H1 (cell line): ENCODE results near the gene ADPGK. TPM values are rescaled to one million over a fixed set of nuclear protein-coding genes. Genes with fewer than 3 reads are reported as not detected.

Experiments
- CTCF ChIA-PET: fragments of 300-600 bp; sonication (Branson Sonifier 250); formaldehyde crosslinking; loops from one replicate; lab custom pipeline; 2021; ENCODE audit not compliant: partially characterized antibody; lab: Charles Lee
- POLR2A ChIA-PET: fragments of 300-600 bp; sonication (Branson Sonifier 250); formaldehyde crosslinking; loops from one replicate; lab custom pipeline; 2021; ENCODE audit warnings: inconsistent platforms; ENCODE audit not compliant: partially characterized antibody; lab: Charles Lee
- DNase-seq, 2 experiments: peaks; one replicate each; pipeline versions ENCODE4 v3.0.0 to v3.0.0-alpha.2; 2010 to 2022; ENCODE audit warnings: low spot score in 2 of 2, low read depth in 1 of 2, mixed read lengths in 1 of 2
- FAIRE-seq: peaks from 2 replicates; lab custom pipeline; 2011; peaks lifted over from hg19 to GRCh38; lab: Jason Lieb, UNC
- H2AFZ ChIP-seq: 2 replicates; pipeline ENCODE4 v1.8.1; 2012; ENCODE audit warnings: low read length, inconsistent platforms
- H2AK5ac ChIP-seq: 2 replicates; pipeline ENCODE4 v1.6.1; 2013; ENCODE audit warnings: low read depth, low read length
- H2BK120ac ChIP-seq: replicated peaks from 2 replicates; pipeline ENCODE3; 2013; ENCODE audit warnings: low read depth, low read length, inconsistent platforms
- H2BK12ac ChIP-seq: 2 replicates; pipeline ENCODE4 v1.6.1; 2013; ENCODE audit warnings: low read depth, low read length
- H2BK15ac ChIP-seq: 2 replicates; pipeline ENCODE4 v1.6.1; 2013; ENCODE audit warnings: low read length
- H2BK20ac ChIP-seq: 2 replicates; pipeline ENCODE4 v1.6.1; 2013; ENCODE audit warnings: low read length
- H2BK5ac ChIP-seq: 2 replicates; pipeline ENCODE4 v1.6.1; 2013; ENCODE audit warnings: low read depth, low read length
- H3K14ac ChIP-seq: 2 replicates; pipeline ENCODE4 v1.6.1; 2013; ENCODE audit warnings: inconsistent platforms; ENCODE audit not compliant: insufficient read length
- H3K18ac ChIP-seq: 2 replicates; pipeline ENCODE4 v1.6.1; 2013; ENCODE audit warnings: low read length; ENCODE audit errors: extremely low read depth
- H3K23ac ChIP-seq: 2 replicates; pipeline ENCODE4 v1.6.1; 2013; ENCODE audit warnings: inconsistent platforms; ENCODE audit not compliant: insufficient read length
- H3K23me2 ChIP-seq: 2 replicates; pipeline ENCODE4 v1.6.1; 2013; ENCODE audit warnings: low read depth, low read length
- H3K27ac ChIP-seq: 2 replicates; pipeline ENCODE4 v1.6.1; 2011; ENCODE audit warnings: low read depth, low read length, inconsistent platforms
- H3K27me3 ChIP-seq, 4 experiments: replicated peaks in 1 of 4; 1 replicate in 1 of 4; 2 replicates in 3 of 4; pipeline versions ENCODE4 v1.6.1 to v1.8.1; 2011 to 2013; ENCODE audit warnings: low read length in 3 of 4, mild to moderate bottlenecking in 3 of 4, inconsistent platforms in 2 of 4, mixed read lengths in 2 of 4, moderate library complexity in 1 of 4; ENCODE audit not compliant: control insufficient read depth in 3 of 4, insufficient read depth in 3 of 4; ENCODE audit errors: extremely low read depth in 1 of 4
- H3K36me3 ChIP-seq, 4 experiments: 2 replicates each; pipeline versions ENCODE4 v1.6.1 to v1.8.1; 2011 to 2013; ENCODE audit warnings: mild to moderate bottlenecking in 4 of 4, low read length in 3 of 4, moderate library complexity in 2 of 4, control low read depth in 1 of 4, inconsistent platforms in 1 of 4; ENCODE audit not compliant: insufficient read depth in 4 of 4, control insufficient read depth in 2 of 4
- H3K4ac ChIP-seq: replicated peaks from 2 replicates; pipeline ENCODE3; 2013; ENCODE audit warnings: low read length, low read depth, mixed read lengths, inconsistent platforms; ENCODE audit not compliant: insufficient read length
- H3K4me1 ChIP-seq, 4 experiments: replicated peaks in 1 of 4; 1 replicate in 1 of 4; 2 replicates in 3 of 4; pipeline versions ENCODE4 v1.6.1 to v1.8.1; 2011 to 2013; ENCODE audit warnings: low read length in 3 of 4, inconsistent platforms in 2 of 4, mixed read lengths in 1 of 4; ENCODE audit not compliant: insufficient read depth in 4 of 4, control insufficient read depth in 3 of 4
- H3K4me2 ChIP-seq, 2 experiments: 2 replicates each; pipeline versions ENCODE4 v1.6.1 to v1.8.1; 2011 to 2013; ENCODE audit warnings: low read depth in 2 of 2, low read length in 2 of 2, control low read depth in 1 of 2, inconsistent platforms in 1 of 2, mild to moderate bottlenecking in 1 of 2; ENCODE audit not compliant: insufficient read depth in 1 of 2
- H3K4me3 ChIP-seq, 4 experiments: fragments of 200-600, 300-600 bp in 1 of 4; sonication (generic), shearing (Covaris generic), sonication (Bioruptor Twin) in 1 of 4; 2 replicates each; pipeline versions ENCODE4 v1.5.1 to v1.8.1; 2011 to 2016; ENCODE audit warnings: low read length in 4 of 4, low read depth in 3 of 4, control low read depth in 2 of 4, inconsistent platforms in 2 of 4, mild to moderate bottlenecking in 2 of 4, mixed read lengths in 1 of 4, moderate library complexity in 1 of 4; ENCODE audit not compliant: insufficient read depth in 2 of 4; ENCODE audit errors: extremely low read depth in 1 of 4
- H3K56ac ChIP-seq: replicated peaks from 2 replicates; pipeline ENCODE3; 2013; ENCODE audit warnings: low read depth, mild to moderate bottlenecking, mixed read lengths, low read length, inconsistent platforms; ENCODE audit not compliant: insufficient read length
- H3K79me1 ChIP-seq: 2 replicates; pipeline ENCODE4 v1.6.1; 2013; ENCODE audit warnings: low read depth, low read length, control low read depth
- H3K79me2 ChIP-seq, 2 experiments: 2 replicates each; pipeline versions ENCODE4 v1.6.1 to v1.8.1; 2012 to 2013; ENCODE audit warnings: low read length in 2 of 2, mild to moderate bottlenecking in 2 of 2, inconsistent platforms in 1 of 2; ENCODE audit not compliant: insufficient read depth in 2 of 2, control insufficient read depth in 1 of 2
- H3K9ac ChIP-seq, 4 experiments: replicated peaks in 1 of 4; 1 replicate in 1 of 4; 2 replicates in 3 of 4; pipeline versions ENCODE4 v1.6.1 to v1.8.1; 2011 to 2013; ENCODE audit warnings: low read depth in 3 of 4, low read length in 3 of 4, control low read depth in 2 of 4, mild to moderate bottlenecking in 2 of 4, moderate library complexity in 2 of 4, inconsistent platforms in 1 of 4; ENCODE audit errors: extremely low read depth in 1 of 4
- H3K9me3 ChIP-seq, 2 experiments: 2 replicates each; pipeline versions ENCODE4 v1.6.1 to v1.8.1; 2012 to 2013; ENCODE audit warnings: mild to moderate bottlenecking in 2 of 2, moderate library complexity in 2 of 2, control low read depth in 1 of 2, inconsistent platforms in 1 of 2, low read depth in 1 of 2, low read length in 1 of 2, mixed read lengths in 1 of 2; ENCODE audit not compliant: insufficient read depth in 2 of 2
- H4K20me1 ChIP-seq, 2 experiments: replicated peaks in 1 of 2; 2 replicates each; pipeline versions ENCODE3 to v1.8.1; 2011 to 2013; ENCODE audit warnings: inconsistent platforms in 2 of 2, low read length in 2 of 2, mild to moderate bottlenecking in 1 of 2; ENCODE audit not compliant: insufficient read depth in 2 of 2, control insufficient read depth in 1 of 2
- H4K5ac ChIP-seq: 2 replicates; pipeline ENCODE4 v1.6.1; 2013; ENCODE audit warnings: low read length, low read depth, mixed read lengths, inconsistent platforms; ENCODE audit not compliant: insufficient read length
- H4K8ac ChIP-seq: 2 replicates; pipeline ENCODE4 v1.8.0; 2013; ENCODE audit warnings: mild to moderate bottlenecking, moderate library complexity, low read length, inconsistent platforms; ENCODE audit not compliant: insufficient read depth; ENCODE audit errors: extremely low read depth
- H4K91ac ChIP-seq: replicated peaks from 2 replicates; pipeline ENCODE3; 2013; ENCODE audit warnings: low read length, mixed read lengths, inconsistent platforms; ENCODE audit not compliant: insufficient read length
- BCL11A ChIP-seq, 2 experiments: IDR thresholded peaks; one replicate each; pipeline ENCODE4 v1.6.1; 2011; ENCODE audit warnings: low read depth in 2 of 2, low read length in 2 of 2, mild to moderate bottlenecking in 2 of 2
- EZH2 ChIP-seq: fragments of 200-600 bp; sonication (generic); IDR thresholded peaks from 2 replicates; pipeline ENCODE4 v1.7.1; 2012; ENCODE audit warnings: low read depth, mild to moderate bottlenecking, moderate library complexity, low read length, inconsistent platforms; ENCODE audit not compliant: severe bottlenecking
- GABPA ChIP-seq: IDR thresholded peaks from 2 replicates; pipeline ENCODE4 v1.6.1; 2011; ENCODE audit warnings: mild to moderate bottlenecking, low read length, moderate library complexity, borderline replicate concordance; ENCODE audit not compliant: insufficient read depth
- KDM4A ChIP-seq: IDR thresholded peaks from one replicate; pipeline ENCODE4 v1.7.1; 2012; ENCODE audit warnings: low read depth, mild to moderate bottlenecking, moderate library complexity, low read length, inconsistent platforms; ENCODE audit not compliant: severe bottlenecking
- WGBS, 2 experiments: shearing (Covaris generic) in 1 of 2; methylation state at CpG; one replicate each; pipeline versions ENCODE4 v1.1.6 to v1.1.7; 2013 to 2015; ENCODE audit warnings: low lambda C conversion rate in 2 of 2, mixed read lengths in 2 of 2, inconsistent platforms in 1 of 2, low coverage in 1 of 2, missing lambda C conversion rate in 1 of 2; ENCODE audit not compliant: insufficient replicate concordance in 2 of 2, insufficient coverage in 1 of 2, insufficient read length in 1 of 2; ENCODE audit errors: extremely low coverage in 1 of 2, missing lambda C conversion rate in 1 of 2; 5-methylcytosine and 5-hydroxymethylcytosine counted together
- polyA plus RNA-seq, 7 experiments: library from polyadenylated mRNA; depleted of rRNA in 3 of 7; stranded (reverse) in 5 of 7; unstranded in 2 of 7; fragments of >200 nt in 5 of 7; fragments of 200-250 nt in 2 of 7; gene quantifications; 1 replicate in 5 of 7; 2 replicates in 1 of 7; 4 replicates in 1 of 7; pipeline versions ENCODE4 v1.2.1 to v1.2.3, GENCODE V29; 2011 to 2013; ENCODE audit warnings: missing spikeins in 2 of 7, mixed read lengths in 2 of 7
- total RNA-seq: library from RNA; stranded (reverse); fragmentation: NEBNext Ultra II Directional; extraction: Animal tissue kit (Norgen Biotek cat#: 25700); gene quantifications from 2 replicates; pipeline ENCODE4 v1.2.1, GENCODE V29; 2021
- TF ChIP-seq, protein P1 (sequence below): IDR thresholded peaks from 2 replicates; pipeline ENCODE4 v1.6.1; 2011; ENCODE audit warnings: low read depth, mild to moderate bottlenecking, low read length; ENCODE audit not compliant: insufficient read depth

Gene ADPGK
- total and polyA plus RNA-seq, 2 of the 8 experiments (the other 6 are each of a cell fraction or from before 2014, with no cell fraction given) = 32.2 to 38.2 TPM

DNA sequence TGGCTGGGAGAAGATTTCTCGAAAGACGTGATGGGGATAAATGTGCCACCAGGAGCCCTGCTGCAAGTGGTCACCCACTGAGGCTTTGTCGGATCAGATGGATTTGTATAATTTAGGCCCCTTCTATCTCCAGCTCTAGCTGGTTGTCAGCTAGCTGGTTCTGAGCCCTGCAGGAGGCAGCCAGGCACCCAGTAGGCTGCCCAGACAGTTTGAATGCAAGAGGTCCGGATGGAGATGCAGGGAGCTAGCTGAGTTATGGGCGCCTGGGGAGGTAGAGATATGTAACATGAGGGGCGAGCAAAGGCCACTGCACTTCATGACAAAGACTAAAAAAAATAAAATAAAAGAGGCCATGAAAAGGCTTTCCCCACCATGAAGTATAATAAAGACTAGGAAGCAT lies 35.1 kb upstream of the ADPGK start:
- POLR2A ChIA-PET = interaction anchor here (0.6 kb wide), 1 partner anchor 231 kb away, joined by 3 read pairs; no protein-coding TSS in a partner anchor
- Histone ChIP-seq H3K18ac (no peak overlapping the region), H2AFZ (no peak overlapping the region), H3K14ac (no peak overlapping the region), H2BK5ac (no peak overlapping the region)
- 86% methylated on average over 6 of the region's 6 CpGs; no CpG with 5 or more reads in 1 of the 2 experiments for WGBS, 2 experiments
- no peak for FAIRE-seq
- DNase-seq = no peak
- TF ChIP-seq KDM4A = no peak
- no peak for TF ChIP-seq BCL11A (IDR thresholded peaks at IDR 0.05; ENCODE audit: low read depth in 2 of 2, low read length in 2 of 2)
- TF ChIP-seq, protein P1, sequence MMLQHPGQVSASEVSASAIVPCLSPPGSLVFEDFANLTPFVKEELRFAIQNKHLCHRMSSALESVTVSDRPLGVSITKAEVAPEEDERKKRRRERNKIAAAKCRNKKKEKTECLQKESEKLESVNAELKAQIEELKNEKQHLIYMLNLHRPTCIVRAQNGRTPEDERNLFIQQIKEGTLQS = no peak
- no peak for TF ChIP-seq GABPA
- no peak for TF ChIP-seq EZH2
- TF ChIP-seq, all 59 proteins: peak for 0
- Histone ChIP-seq H2BK120ac (no peak overlapping the region), H4K91ac (no peak overlapping the region), H3K4me2 (no peak overlapping the region), H3K56ac (no peak overlapping the region), H2BK15ac (no peak overlapping the region), H3K9ac (no peak overlapping the region), H3K4ac (no peak overlapping the region), H2BK12ac (no peak overlapping the region), H3K23ac (no peak overlapping the region), H3K27me3 (no peaks in the 10 kb centered on the region), H3K27ac (no peak overlapping the region), H3K4me3 (no peak overlapping the region), H4K5ac (no peak overlapping the region), H4K8ac (no peak overlapping the region), H3K79me2 (no peaks in the 10 kb centered on the region), H3K4me1 (peaks cover 0 to 14% (median 5%) of the 10 kb centered on the region in 4 experiments; a peak in 5 of 7 replicates), H2BK20ac (no peak overlapping the region), H3K23me2 (no peaks in the 10 kb centered on the region), H3K9me3 (no peaks in the 10 kb centered on the region), H4K20me1 (no peaks in the 10 kb centered on the region), H3K79me1 (no peaks in the 10 kb centered on the region), H2AK5ac (no peak overlapping the region), H3K36me3 (no peaks in the 10 kb centered on the region)
- CTCF ChIA-PET = interaction anchor here (1.4 kb wide), 1 partner anchor 17 kb away, joined by 4 read pairs; no protein-coding TSS in a partner anchor
